Tibial nerve (tissue), 4 donors: Measurements from ENCODE around the gene HDGFL3. TPM values are rescaled to one million over a fixed set of nuclear protein-coding genes. Genes with fewer than 3 reads are reported as not detected.

ENCODE experiments used
- DNase-seq, 2 donors: peaks; one replicate each; pipeline ENCODE4 v3.0.0-alpha.2; 2019; ENCODE audit warnings: low spot score in 2 of 2
- H3K27ac ChIP-seq, 4 donors: fragments of 200-600 bp; sonication (generic) in 3 of 4; one replicate each; pipeline ENCODE4 v1.5.1; 2017 to 2019; ENCODE audit warnings: mild to moderate bottlenecking in 1 of 4
- H3K27me3 ChIP-seq, 2 donors: fragments of 200-600 bp; sonication (generic) in 1 of 2; one replicate each; pipeline versions ENCODE4 v1.5.1 to v1.6.0; 2017 to 2019
- H3K36me3 ChIP-seq, 3 donors: fragments of 200-600 bp; sonication (generic); one replicate each; pipeline ENCODE4 v1.5.1; 2018 to 2019
- H3K4me1 ChIP-seq, 4 donors: fragments of 200-600 bp; sonication (generic) in 3 of 4; one replicate each; pipeline ENCODE4 v1.5.1; 2017 to 2019
- H3K4me3 ChIP-seq, 4 donors: fragments of 200-600 bp; sonication (generic) in 3 of 4; one replicate each; pipeline ENCODE4 v1.5.1; 2017 to 2019; ENCODE audit warnings: mild to moderate bottlenecking in 1 of 4, moderate library complexity in 1 of 4
- H3K9me3 ChIP-seq, 4 donors: fragments of 200-600 bp; sonication (generic) in 3 of 4; one replicate each; pipeline ENCODE4 v1.5.1; 2017 to 2019
- EP300 ChIP-seq, 2 donors: sonication (generic); formaldehyde crosslinking; IDR thresholded peaks; one replicate each; pipeline ENCODE4 v1.6.1; 2017; ENCODE audit warnings: antibody characterized with exemption in 2 of 2, mild to moderate bottlenecking in 1 of 2
- POLR2A ChIP-seq, 2 donors: fragments of 450-650 bp; IDR thresholded peaks; one replicate each; pipeline ENCODE4 v1.6.1; 2017; ENCODE audit warnings: antibody characterized with exemption in 2 of 2, mild to moderate bottlenecking in 2 of 2, moderate library complexity in 2 of 2
- WGBS, 2 donors: methylation state at CpG; one replicate each; pipeline ENCODE4 v1.1.5; 2018; 5-methylcytosine and 5-hydroxymethylcytosine counted together
- total RNA-seq, 4 donors: library from RNA; depleted of rRNA; stranded (reverse); fragments of >200 nt; gene quantifications; one replicate each; pipeline ENCODE4 v1.1.0, GENCODE V29; 2016
- TF ChIP-seq, protein P1 (sequence below), 5 experiments: fragments of 200-600 bp in 3 of 5; fragments of 450-650 bp in 2 of 5; sonication (generic) in 3 of 5; IDR thresholded peaks; one replicate each; pipeline ENCODE4 v1.5.1; 2016 to 2019; ENCODE audit warnings: antibody characterized with exemption in 5 of 5, mild to moderate bottlenecking in 3 of 5, moderate library complexity in 2 of 5

HDGFL3 gene
- total RNA-seq, 4 donors from 2014 or later, result 25.6 to 54.8 (median 43.4) TPM

DNA sequence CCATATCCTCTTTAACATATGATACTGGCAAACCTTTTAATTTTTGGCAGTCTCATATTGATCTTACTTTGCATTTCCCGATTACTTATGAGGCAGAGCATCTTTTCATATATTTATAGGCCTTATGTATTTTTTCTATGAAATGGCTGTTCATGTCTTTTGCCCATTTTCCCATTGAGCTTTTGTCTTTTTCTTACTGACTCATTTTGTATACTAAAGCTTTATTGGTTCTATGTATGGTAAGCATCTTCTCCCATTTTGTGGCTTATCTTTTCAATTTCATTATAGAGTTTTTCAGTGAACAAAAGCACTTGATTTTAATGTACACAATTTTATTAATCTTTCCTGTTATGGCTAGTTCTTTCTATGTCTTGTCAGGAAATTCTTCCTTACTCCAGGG, 17.2 kb downstream of the HDGFL3 start:
- WGBS, 2 donors, result 96 to 100% methylated on average over 1 of the region's 1 CpG
- no peaks in the 10 kb centered on the region for H3K9me3 ChIP-seq
- TF ChIP-seq POLR2A (IDR thresholded peaks at IDR 0.05) (no peak), EP300 (IDR thresholded peaks at IDR 0.05) (no peak)
- TF ChIP-seq, protein P1, sequence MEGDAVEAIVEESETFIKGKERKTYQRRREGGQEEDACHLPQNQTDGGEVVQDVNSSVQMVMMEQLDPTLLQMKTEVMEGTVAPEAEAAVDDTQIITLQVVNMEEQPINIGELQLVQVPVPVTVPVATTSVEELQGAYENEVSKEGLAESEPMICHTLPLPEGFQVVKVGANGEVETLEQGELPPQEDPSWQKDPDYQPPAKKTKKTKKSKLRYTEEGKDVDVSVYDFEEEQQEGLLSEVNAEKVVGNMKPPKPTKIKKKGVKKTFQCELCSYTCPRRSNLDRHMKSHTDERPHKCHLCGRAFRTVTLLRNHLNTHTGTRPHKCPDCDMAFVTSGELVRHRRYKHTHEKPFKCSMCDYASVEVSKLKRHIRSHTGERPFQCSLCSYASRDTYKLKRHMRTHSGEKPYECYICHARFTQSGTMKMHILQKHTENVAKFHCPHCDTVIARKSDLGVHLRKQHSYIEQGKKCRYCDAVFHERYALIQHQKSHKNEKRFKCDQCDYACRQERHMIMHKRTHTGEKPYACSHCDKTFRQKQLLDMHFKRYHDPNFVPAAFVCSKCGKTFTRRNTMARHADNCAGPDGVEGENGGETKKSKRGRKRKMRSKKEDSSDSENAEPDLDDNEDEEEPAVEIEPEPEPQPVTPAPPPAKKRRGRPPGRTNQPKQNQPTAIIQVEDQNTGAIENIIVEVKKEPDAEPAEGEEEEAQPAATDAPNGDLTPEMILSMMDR (IDR thresholded peaks at IDR 0.05), result no peak
- H3K36me3 ChIP-seq, result no peaks in the 10 kb centered on the region
- no peak for DNase-seq
- H3K4me3 ChIP-seq, result no peak overlapping the region
- H3K27ac ChIP-seq, result no peak overlapping the region
- no peaks in the 10 kb centered on the region for H3K27me3 ChIP-seq
- no peaks in the 10 kb centered on the region for H3K4me1 ChIP-seq

DNA sequence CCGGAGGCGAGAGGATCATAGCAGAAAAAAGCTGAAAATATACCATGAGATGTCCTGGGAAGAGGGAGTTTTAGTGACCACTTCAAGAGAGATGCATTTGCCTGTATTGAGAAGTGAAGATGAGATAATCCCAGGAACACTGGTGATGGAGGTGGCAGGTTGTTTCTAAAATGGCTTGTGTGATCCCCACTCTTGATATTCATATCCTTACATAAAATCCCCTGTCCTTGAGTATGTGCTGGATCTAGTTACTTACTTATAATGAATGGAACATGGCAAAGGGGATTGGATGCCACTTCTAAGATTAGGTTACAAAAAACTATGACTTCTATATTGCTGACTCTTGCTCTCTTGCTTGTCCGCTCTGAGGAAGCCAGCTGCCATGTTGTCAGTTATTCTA, 22.1 kb downstream of the HDGFL3 start:
- no peaks in the 10 kb centered on the region for H3K9me3 ChIP-seq
- WGBS, 2 donors, result 94 to 96% methylated on average over 3 of the region's 3 CpGs
- H3K27ac ChIP-seq, result no peak overlapping the region
- no peaks in the 10 kb centered on the region for H3K27me3 ChIP-seq
- H3K4me1 ChIP-seq, result no peaks in the 10 kb centered on the region
- no peak overlapping the region for H3K4me3 ChIP-seq
- no peak for DNase-seq
- no peaks in the 10 kb centered on the region for H3K36me3 ChIP-seq
- no peak for TF ChIP-seq EP300 (IDR thresholded peaks at IDR 0.05)
- no peak for TF ChIP-seq POLR2A (IDR thresholded peaks at IDR 0.05)
- TF ChIP-seq, protein P1 (IDR thresholded peaks at IDR 0.05), result no peak

DNA sequence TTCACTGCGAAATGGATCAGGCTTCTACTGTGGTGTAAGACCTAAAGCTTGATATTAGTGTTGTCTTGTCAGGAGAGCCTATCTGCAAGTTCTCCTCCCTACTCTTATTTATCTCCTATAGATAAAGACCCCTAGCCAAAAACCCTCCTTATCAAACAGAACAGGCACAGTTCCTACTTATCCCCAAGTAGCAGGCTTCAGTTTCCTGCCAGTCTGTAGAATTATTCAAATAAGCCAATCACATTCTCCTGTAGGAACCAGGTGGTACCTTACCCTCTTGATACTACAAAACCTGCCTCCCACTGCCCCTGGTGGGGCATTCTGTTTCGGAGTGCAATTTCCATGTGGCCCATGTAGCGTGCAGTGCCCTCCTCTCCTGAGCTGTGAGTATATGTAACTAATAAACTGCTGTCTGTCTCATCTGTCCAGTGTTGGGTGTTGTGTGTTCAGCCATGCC, 28.7 kb downstream of the HDGFL3 start:
- Histone ChIP-seq H3K9me3 (no peaks in the 10 kb centered on the region), H3K4me1 (no peaks in the 10 kb centered on the region), H3K27me3 (no peaks in the 10 kb centered on the region), H3K36me3 (no peaks in the 10 kb centered on the region), H3K27ac (no peak overlapping the region), H3K4me3 (no peak overlapping the region)
- 90 to 93% methylated on average over 3 of the region's 3 CpGs for WGBS, 2 donors
- no peak for DNase-seq
- no peak for TF ChIP-seq EP300 (IDR thresholded peaks at IDR 0.05)
- TF ChIP-seq POLR2A (IDR thresholded peaks at IDR 0.05), result no peak
- TF ChIP-seq, protein P1 (IDR thresholded peaks at IDR 0.05), result no peak

DNA sequence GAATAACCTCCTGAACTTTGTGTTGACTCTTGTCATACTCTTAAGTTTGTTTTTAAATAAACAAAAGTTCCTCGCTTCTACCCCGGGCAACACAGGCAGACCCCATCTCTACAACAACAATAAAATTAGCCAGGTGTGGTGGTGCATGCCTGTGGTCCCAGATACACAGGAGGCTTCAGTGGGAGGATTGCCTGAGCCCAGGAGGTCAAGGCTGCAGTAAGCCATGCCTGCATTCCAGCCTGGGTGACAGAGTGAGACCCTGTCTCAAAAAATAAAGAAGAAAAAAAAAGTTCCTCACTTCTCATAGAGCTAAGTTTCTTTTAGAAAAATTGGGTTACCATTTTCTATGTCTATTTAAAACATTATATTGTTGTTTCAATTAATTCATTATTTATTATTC, 29.2 kb downstream of the HDGFL3 start:
- H3K4me3 ChIP-seq, result no peak overlapping the region
- no peak overlapping the region for H3K27ac ChIP-seq
- DNase-seq, result no peak
- TF ChIP-seq POLR2A (IDR thresholded peaks at IDR 0.05) (no peak), EP300 (IDR thresholded peaks at IDR 0.05) (no peak)
- TF ChIP-seq, protein P1 (IDR thresholded peaks at IDR 0.05), result no peak
- H3K4me1 ChIP-seq, result no peaks in the 10 kb centered on the region
- H3K27me3 ChIP-seq, result no peaks in the 10 kb centered on the region
- WGBS, 2 donors, result 82 to 85% methylated on average over 2 of the region's 2 CpGs
- no peaks in the 10 kb centered on the region for H3K9me3 ChIP-seq
- H3K36me3 ChIP-seq, result no peaks in the 10 kb centered on the region

DNA sequence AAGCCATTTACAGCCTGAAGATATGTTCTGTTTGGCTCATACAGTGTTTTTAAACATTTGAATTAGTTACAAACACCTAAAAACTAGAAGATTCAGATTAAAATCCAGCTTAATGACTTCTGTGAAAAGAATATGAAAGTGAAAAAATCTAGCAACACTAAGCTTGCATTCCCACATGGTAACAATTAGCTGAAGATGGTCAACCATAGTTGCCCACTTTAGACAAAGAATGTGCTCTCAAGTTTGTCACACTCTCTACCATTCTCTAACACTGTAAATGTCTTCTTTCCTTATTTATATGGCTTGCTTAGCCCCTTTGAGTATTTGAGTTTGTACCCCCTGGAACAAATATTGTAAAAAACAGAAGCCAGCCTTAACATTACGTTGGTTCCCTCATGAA, 32.7 kb downstream of the HDGFL3 start:
- TF ChIP-seq EP300 (IDR thresholded peaks at IDR 0.05), result no peak
- TF ChIP-seq, protein P1 (IDR thresholded peaks at IDR 0.05), result no peak
- TF ChIP-seq POLR2A (IDR thresholded peaks at IDR 0.05), result no peak
- no peaks in the 10 kb centered on the region for H3K4me1 ChIP-seq
- no peak overlapping the region for H3K27ac ChIP-seq
- WGBS, 2 donors, result 95 to 96% methylated on average over 1 of the region's 1 CpG
- DNase-seq, result no peak
- H3K36me3 ChIP-seq, result peaks cover 0 to 3% (median 0%) of the 10 kb centered on the region in 3 donors
- no peaks in the 10 kb centered on the region for H3K27me3 ChIP-seq
- H3K4me3 ChIP-seq, result no peak overlapping the region
- H3K9me3 ChIP-seq, result peaks cover 0 to 7% (median 0%) of the 10 kb centered on the region in 4 donors
